A673 (cell line): Measurements from ENCODE around the gene YWHAQ.

Source experiments
- EZH2 ChIP-seq: fragments of 200-600 bp; sonication (generic); IDR thresholded peaks from 2 replicates; pipeline ENCODE4 v1.6.1; 2017; ENCODE audit warnings: borderline replicate concordance, low read depth, mild to moderate bottlenecking, mixed read lengths, antibody characterized with exemption, low read length; ENCODE audit not compliant: poor library complexity, severe bottlenecking
- TF ChIP-seq, protein P1 (sequence below): fragments of 300-800, 200-600 bp; sonication (generic); conservative IDR thresholded peaks from 2 replicates; pipeline ENCODE4 v1.5.1; 2017; ENCODE audit warnings: low read depth, mild to moderate bottlenecking, antibody characterized with exemption, low read length, moderate library complexity, mixed read lengths

DNA sequence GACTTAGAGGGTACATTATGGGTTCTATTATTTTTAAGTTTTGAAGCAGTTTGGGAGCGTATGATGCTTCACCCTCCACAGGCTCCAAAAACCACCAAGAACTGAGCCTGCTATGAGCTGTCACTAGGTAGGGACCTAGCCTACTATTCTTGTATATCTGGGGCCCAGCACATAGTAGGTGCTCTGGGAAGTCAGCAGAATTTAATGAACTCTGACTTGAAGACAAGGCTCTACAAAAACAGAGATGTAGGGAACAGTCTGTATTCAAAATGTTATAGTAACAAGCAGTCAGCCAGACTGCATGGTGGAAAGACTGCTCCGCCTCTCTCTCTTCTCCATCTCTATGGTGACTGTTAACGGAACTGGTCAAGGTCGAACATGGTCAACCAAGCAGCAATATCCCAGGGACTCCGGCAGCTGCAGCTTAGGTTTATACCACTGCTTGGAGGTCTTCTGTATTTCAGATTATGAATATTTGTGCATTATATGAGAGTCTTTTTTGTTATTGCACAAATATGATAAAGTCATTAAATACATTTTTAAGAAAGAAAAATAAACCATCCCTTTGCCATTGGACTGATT is 22.2 kb upstream of the YWHAQ start:
- TF ChIP-seq, protein P1, sequence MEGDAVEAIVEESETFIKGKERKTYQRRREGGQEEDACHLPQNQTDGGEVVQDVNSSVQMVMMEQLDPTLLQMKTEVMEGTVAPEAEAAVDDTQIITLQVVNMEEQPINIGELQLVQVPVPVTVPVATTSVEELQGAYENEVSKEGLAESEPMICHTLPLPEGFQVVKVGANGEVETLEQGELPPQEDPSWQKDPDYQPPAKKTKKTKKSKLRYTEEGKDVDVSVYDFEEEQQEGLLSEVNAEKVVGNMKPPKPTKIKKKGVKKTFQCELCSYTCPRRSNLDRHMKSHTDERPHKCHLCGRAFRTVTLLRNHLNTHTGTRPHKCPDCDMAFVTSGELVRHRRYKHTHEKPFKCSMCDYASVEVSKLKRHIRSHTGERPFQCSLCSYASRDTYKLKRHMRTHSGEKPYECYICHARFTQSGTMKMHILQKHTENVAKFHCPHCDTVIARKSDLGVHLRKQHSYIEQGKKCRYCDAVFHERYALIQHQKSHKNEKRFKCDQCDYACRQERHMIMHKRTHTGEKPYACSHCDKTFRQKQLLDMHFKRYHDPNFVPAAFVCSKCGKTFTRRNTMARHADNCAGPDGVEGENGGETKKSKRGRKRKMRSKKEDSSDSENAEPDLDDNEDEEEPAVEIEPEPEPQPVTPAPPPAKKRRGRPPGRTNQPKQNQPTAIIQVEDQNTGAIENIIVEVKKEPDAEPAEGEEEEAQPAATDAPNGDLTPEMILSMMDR = no peak
- no peak for TF ChIP-seq EZH2
